ENCODE measurements around the gene ANXA2. TPM values are rescaled to one million over a fixed set of nuclear protein-coding genes. Genes with fewer than 3 reads are reported as not detected.
A peak's percentile ranks its signal among the peaks of the same experiment; 100 is the strongest.

The ANXA2 gene
- total and polyA plus RNA-seq, 4 donors, result 699 to 1,029 (median 797) TPM

- Histone ChIP-seq H3K27me3 (ENCODE audit: control insufficient read depth in 1 of 2, insufficient read depth in 2 of 2, low read length in 1 of 2) (no peaks in the 10 kb centered on the region), H3K4me3 (ENCODE audit: low read length in 2 of 2) (no peak overlapping the region), H3K36me3 (ENCODE audit: control insufficient read depth in 1 of 2, insufficient read depth in 2 of 2, low read length in 1 of 2) (peaks cover 14 to 30% of the 10 kb centered on the region in 2 donors), H3K9me3 (ENCODE audit: control insufficient read depth, low read length) (no peaks in the 10 kb centered on the region), H3K27ac (ENCODE audit: low read depth in 1 of 2, low read length in 2 of 2) (no peak overlapping the region), H3K4me1 (ENCODE audit: control insufficient read depth in 1 of 2, insufficient read depth in 2 of 2, low read length in 2 of 2) (no peaks in the 10 kb centered on the region)
- DNase-seq (no peak), ATAC-seq (ENCODE audit: low FRiP score) (no peak)
- WGBS, 2 donors, result 57 to 91% methylated on average over 5 of the region's 5 CpGs
- intact Hi-C loops (cut with DNase I), result no loop called here
Measured at GRCh38 chr15:60353245-60353920, 44.4 kb downstream of the ANXA2 start.

GRCh38 chr15:60352525-60352924 is 45.3 kb downstream of the ANXA2 start:
- ATAC-seq (ENCODE audit: low FRiP score), result no peak
- 53 to 58% methylated on average over 2 of the region's 2 CpGs for WGBS, 2 donors
- no peaks in the 10 kb centered on the region for H3K4me1 ChIP-seq (ENCODE audit: control insufficient read depth in 1 of 2, insufficient read depth in 2 of 2, low read length in 2 of 2)

GRCh38 chr15:60351066-60351465 is 46.7 kb downstream of the ANXA2 start:
- H3K4me1 ChIP-seq (ENCODE audit: control insufficient read depth in 1 of 2, insufficient read depth in 2 of 2, low read length in 2 of 2), result peaks cover 0 to 2% of the 10 kb centered on the region in 2 donors
- H3K27ac ChIP-seq (ENCODE audit: low read depth in 1 of 2, low read length in 2 of 2), result no peak overlapping the region
- no peak for DNase-seq
- WGBS, 2 donors, result 78 to 81% methylated on average over 3 of the region's 3 CpGs
- H3K36me3 ChIP-seq (ENCODE audit: control insufficient read depth in 1 of 2, insufficient read depth in 2 of 2, low read length in 1 of 2), result peaks cover 15 to 35% of the 10 kb centered on the region in 2 donors
- H3K9me3 ChIP-seq (ENCODE audit: control insufficient read depth, low read length), result no peaks in the 10 kb centered on the region
- no peaks in the 10 kb centered on the region for H3K27me3 ChIP-seq (ENCODE audit: control insufficient read depth in 1 of 2, insufficient read depth in 2 of 2, low read length in 1 of 2)
- intact Hi-C loops (cut with DNase I), result no loop called here
- ATAC-seq (ENCODE audit: low FRiP score), result no peak
- H3K4me3 ChIP-seq (ENCODE audit: low read length in 2 of 2), result no peak overlapping the region

More at GRCh38 chr15:60352525-60352924, 45.3 kb downstream of the ANXA2 start:
- no peak overlapping the region for H3K4me3 ChIP-seq (ENCODE audit: low read length in 2 of 2)
- intact Hi-C loops (cut with DNase I), result no loop called here
- no peak for DNase-seq
- H3K27ac ChIP-seq (ENCODE audit: low read depth in 1 of 2, low read length in 2 of 2), result no peak overlapping the region
- H3K9me3 ChIP-seq (ENCODE audit: control insufficient read depth, low read length), result no peaks in the 10 kb centered on the region
- H3K27me3 ChIP-seq (ENCODE audit: control insufficient read depth in 1 of 2, insufficient read depth in 2 of 2, low read length in 1 of 2), result no peaks in the 10 kb centered on the region
- H3K36me3 ChIP-seq (ENCODE audit: control insufficient read depth in 1 of 2, insufficient read depth in 2 of 2, low read length in 1 of 2), result peaks cover 14 to 35% of the 10 kb centered on the region in 2 donors

- Histone ChIP-seq H3K9me3 (ENCODE audit: control insufficient read depth, low read length) (no peaks in the 10 kb centered on the region), H3K4me3 (ENCODE audit: low read length in 2 of 2) (no peak overlapping the region), H3K27ac (ENCODE audit: low read depth in 1 of 2, low read length in 2 of 2) (no peak overlapping the region), H3K36me3 (ENCODE audit: control insufficient read depth in 1 of 2, insufficient read depth in 2 of 2, low read length in 1 of 2) (peaks cover 8 to 32% of the 10 kb centered on the region in 2 donors), H3K27me3 (ENCODE audit: control insufficient read depth in 1 of 2, insufficient read depth in 2 of 2, low read length in 1 of 2) (no peaks in the 10 kb centered on the region), H3K4me1 (ENCODE audit: control insufficient read depth in 1 of 2, insufficient read depth in 2 of 2, low read length in 2 of 2) (peaks cover 0 to 7% of the 10 kb centered on the region in 2 donors)
- no peak for DNase-seq
- intact Hi-C loops (cut with DNase I), result no loop called here
- ATAC-seq (ENCODE audit: low FRiP score), result no peak
- 95 to 100% methylated on average over 2 of the region's 2 CpGs for WGBS, 2 donors
Measured at GRCh38 chr15:60350108-60350507, 47.7 kb downstream of the ANXA2 start.

GRCh38 chr15:60349589-60349988 is 48.2 kb downstream of the ANXA2 start:
- peaks cover 8 to 28% of the 10 kb centered on the region in 2 donors for H3K36me3 ChIP-seq (ENCODE audit: control insufficient read depth in 1 of 2, insufficient read depth in 2 of 2, low read length in 1 of 2)
- ATAC-seq (ENCODE audit: low FRiP score) (no peak), DNase-seq (no peak)
- H3K27me3 ChIP-seq (ENCODE audit: control insufficient read depth in 1 of 2, insufficient read depth in 2 of 2, low read length in 1 of 2), result no peaks in the 10 kb centered on the region
- WGBS, 2 donors, result 78 to 89% methylated on average over 2 of the region's 2 CpGs
- H3K4me1 ChIP-seq (ENCODE audit: control insufficient read depth in 1 of 2, insufficient read depth in 2 of 2, low read length in 2 of 2), result peaks cover 0 to 7% of the 10 kb centered on the region in 2 donors
- H3K9me3 ChIP-seq (ENCODE audit: control insufficient read depth, low read length), result no peaks in the 10 kb centered on the region
- intact Hi-C loops (cut with DNase I), result no loop called here
- H3K4me3 ChIP-seq (ENCODE audit: low read length in 2 of 2), result no peak overlapping the region
- no peak overlapping the region for H3K27ac ChIP-seq (ENCODE audit: low read depth in 1 of 2, low read length in 2 of 2)

- no peak for ATAC-seq (ENCODE audit: low FRiP score)
- Histone ChIP-seq H3K4me3 (ENCODE audit: low read length in 2 of 2) (no peak overlapping the region), H3K36me3 (ENCODE audit: control insufficient read depth in 1 of 2, insufficient read depth in 2 of 2, low read length in 1 of 2) (peaks cover 8 to 22% of the 10 kb centered on the region in 2 donors), H3K9me3 (ENCODE audit: control insufficient read depth, low read length) (no peaks in the 10 kb centered on the region), H3K27me3 (ENCODE audit: control insufficient read depth in 1 of 2, insufficient read depth in 2 of 2, low read length in 1 of 2) (no peaks in the 10 kb centered on the region), H3K4me1 (ENCODE audit: control insufficient read depth in 1 of 2, insufficient read depth in 2 of 2, low read length in 2 of 2) (peaks cover 0 to 7% of the 10 kb centered on the region in 2 donors), H3K27ac (ENCODE audit: low read depth in 1 of 2, low read length in 2 of 2) (no peak overlapping the region)
- intact Hi-C loops (cut with DNase I), result no loop called here
- no peak for DNase-seq
- 86 to 89% methylated on average over 13 of the region's 13 CpGs for WGBS, 2 donors
Measured at GRCh38 chr15:60347480-60348049, 50.2 kb downstream of the ANXA2 start.

- ATAC-seq (ENCODE audit: low FRiP score), result no peak
- Histone ChIP-seq H3K27me3 (ENCODE audit: control insufficient read depth in 1 of 2, insufficient read depth in 2 of 2, low read length in 1 of 2) (no peaks in the 10 kb centered on the region), H3K4me3 (ENCODE audit: low read length in 2 of 2) (no peak overlapping the region), H3K4me1 (ENCODE audit: control insufficient read depth in 1 of 2, insufficient read depth in 2 of 2, low read length in 2 of 2) (peaks cover 0 to 7% of the 10 kb centered on the region in 2 donors), H3K27ac (ENCODE audit: low read depth in 1 of 2, low read length in 2 of 2) (no peak overlapping the region), H3K36me3 (ENCODE audit: control insufficient read depth in 1 of 2, insufficient read depth in 2 of 2, low read length in 1 of 2) (peaks cover 5 to 17% of the 10 kb centered on the region in 2 donors), H3K9me3 (ENCODE audit: control insufficient read depth, low read length) (no peaks in the 10 kb centered on the region)
- intact Hi-C loops (cut with DNase I), result no loop called here
- WGBS, 2 donors, result 91 to 95% methylated on average over 3 of the region's 3 CpGs
- no peak for DNase-seq
Measured at GRCh38 chr15:60346653-60347052, 51.1 kb downstream of the ANXA2 start.

- H3K36me3 ChIP-seq (ENCODE audit: control insufficient read depth in 1 of 2, insufficient read depth in 2 of 2, low read length in 1 of 2), result peaks cover 5 to 16% of the 10 kb centered on the region in 2 donors
- H3K4me1 ChIP-seq (ENCODE audit: control insufficient read depth in 1 of 2, insufficient read depth in 2 of 2, low read length in 2 of 2), result peaks cover 0 to 7% of the 10 kb centered on the region in 2 donors
- no peaks in the 10 kb centered on the region for H3K9me3 ChIP-seq (ENCODE audit: control insufficient read depth, low read length)
- intact Hi-C loops (cut with DNase I), result no loop called here
- no peak for ATAC-seq (ENCODE audit: low FRiP score)
- no peak overlapping the region for H3K4me3 ChIP-seq (ENCODE audit: low read length in 2 of 2)
- DNase-seq, result no peak
- whole genome bisulfite sequencing, 2 donors, result 15 to 21% methylated on average over 3 of the region's 3 CpGs
- H3K27me3 ChIP-seq (ENCODE audit: control insufficient read depth in 1 of 2, insufficient read depth in 2 of 2, low read length in 1 of 2), result no peaks in the 10 kb centered on the region
- H3K27ac ChIP-seq (ENCODE audit: low read depth in 1 of 2, low read length in 2 of 2), result peak overlapping the region in 1 of 2 donors; percentile 30
Measured at GRCh38 chr15:60346077-60346476, 51.7 kb downstream of the ANXA2 start.

GRCh38 chr15:60345598-60345997 is 52.2 kb downstream of the ANXA2 start:
- H3K9me3 ChIP-seq (ENCODE audit: control insufficient read depth, low read length), result no peaks in the 10 kb centered on the region
- H3K4me1 ChIP-seq (ENCODE audit: control insufficient read depth in 1 of 2, insufficient read depth in 2 of 2, low read length in 2 of 2), result peaks cover 0 to 7% of the 10 kb centered on the region in 2 donors
- 71 to 83% methylated on average over 3 of the region's 3 CpGs for WGBS, 2 donors
- H3K36me3 ChIP-seq (ENCODE audit: control insufficient read depth in 1 of 2, insufficient read depth in 2 of 2, low read length in 1 of 2), result peaks cover 5 to 12% of the 10 kb centered on the region in 2 donors
- ATAC-seq (ENCODE audit: low FRiP score), result no peak
- intact Hi-C loops (cut with DNase I), result no loop called here
- no peaks in the 10 kb centered on the region for H3K27me3 ChIP-seq (ENCODE audit: control insufficient read depth in 1 of 2, insufficient read depth in 2 of 2, low read length in 1 of 2)
- H3K27ac ChIP-seq (ENCODE audit: low read depth in 1 of 2, low read length in 2 of 2), result peak overlapping the region in 1 of 2 donors; percentile 30
- no peak overlapping the region for H3K4me3 ChIP-seq (ENCODE audit: low read length in 2 of 2)
- DNase-seq, result no peak

All from aorta (tissue), 5 donors.